ENCODE measurements around the gene CCDC149. TPM values are rescaled to one million over a fixed set of nuclear protein-coding genes. Genes with fewer than 3 reads are reported as not detected.

The CCDC149 gene
- total and polyA plus RNA-seq, 2 of the 13 experiments (the other 11 are each of a cell fraction or from before 2014, with no cell fraction given) = 0.44 to 0.95 TPM

GRCh38 chr4:24892278-24892677 lies 20.6 kb downstream of the CCDC149 start:
- WGBS (ENCODE audit: low lambda C conversion rate) = 29% methylated on average over 2 of the region's 2 CpGs
- H4K20me1 ChIP-seq (ENCODE audit: insufficient read depth, low read length) = no peaks in the 10 kb centered on the region
- ChIA-PET CTCF (ENCODE audit: low intra/inter-chr PET ratio, low total read pairs) (no interaction called here), POLR2A (no interaction called here)
- no peak overlapping the region for H3K27ac ChIP-seq (ENCODE audit: extremely low read length, insufficient read depth, low read length)
- H3K9ac ChIP-seq (ENCODE audit: insufficient read depth, low read depth, low read length) = no peak overlapping the region
- FAIRE-seq (no peak), ATAC-seq (no peak), DNase-seq (ENCODE audit: low spot score) (no peak)
- no peaks in the 10 kb centered on the region for H3K79me2 ChIP-seq (ENCODE audit: insufficient read depth, low read length)
- H3K4me2 ChIP-seq (ENCODE audit: low read depth, low read length) = no peak overlapping the region
- no peaks in the 10 kb centered on the region for H3K4me1 ChIP-seq (ENCODE audit: insufficient read depth, low read length)
- in situ Hi-C loops (cut with HindIII; ENCODE audit: extremely low pct_ligation_motif_present, low pct_unique_long_range_greater_than_20kb) (no loop called here), intact Hi-C loops (cut with micrococcal nuclease; ENCODE audit: unreplicated experiment) (no loop called here)
- H2AFZ ChIP-seq (ENCODE audit: low read length) = no peak overlapping the region
- TF ChIP-seq ZNF17 (CRISPR knock-in tag; IDR thresholded peaks at IDR 0.05) (no peak), ZNF333 (CRISPR knock-in tag; IDR thresholded peaks at IDR 0.05; ENCODE audit: borderline replicate concordance) (no peak), PHF8 (CRISPR knock-in tag; IDR thresholded peaks at IDR 0.05) (no peak), NFKB2 (CRISPR knock-in tag; IDR thresholded peaks at IDR 0.05; ENCODE audit: borderline replicate concordance) (no peak), PTBP1 (IDR thresholded peaks at IDR 0.05; ENCODE audit: low read depth, low read length, poor library complexity, severe bottlenecking) (no peak), HOXA3 (CRISPR knock-in tag; IDR thresholded peaks at IDR 0.05) (no peak), ZNF296 (CRISPR knock-in tag; conservative IDR thresholded peaks at IDR 0.05) (no peak), ERF (CRISPR knock-in tag; IDR thresholded peaks at IDR 0.05) (no peak), AGO2 (optimal IDR thresholded peaks at IDR 0.05; ENCODE audit: low read depth, low read length) (no peak), ZNF446 (CRISPR knock-in tag; IDR thresholded peaks at IDR 0.05) (no peak), TBP (CRISPR knock-in tag; IDR thresholded peaks at IDR 0.05) (no peak)
- H3K27me3 ChIP-seq (ENCODE audit: control insufficient read depth in 1 of 2, insufficient read depth in 2 of 2, low read length in 2 of 2) = peaks cover 0 to 4% of the 10 kb centered on the region in 2 experiments; a peak in 1 of 5 replicates
- no peaks in the 10 kb centered on the region for H3K9me3 ChIP-seq (ENCODE audit: low read length)
- no peaks in the 10 kb centered on the region for H3K36me3 ChIP-seq (replicated peaks in 1 of 2; ENCODE audit: control insufficient read depth in 1 of 2, insufficient read depth in 2 of 2, low read length in 2 of 2)
- BruUV-seq (replicated peaks) = no TSS peak
- H3K4me3 ChIP-seq (replicated peaks in 1 of 3; ENCODE audit: insufficient read depth in 1 of 3, low read depth in 2 of 3, low read length in 3 of 3) = no peak overlapping the region

DNA sequence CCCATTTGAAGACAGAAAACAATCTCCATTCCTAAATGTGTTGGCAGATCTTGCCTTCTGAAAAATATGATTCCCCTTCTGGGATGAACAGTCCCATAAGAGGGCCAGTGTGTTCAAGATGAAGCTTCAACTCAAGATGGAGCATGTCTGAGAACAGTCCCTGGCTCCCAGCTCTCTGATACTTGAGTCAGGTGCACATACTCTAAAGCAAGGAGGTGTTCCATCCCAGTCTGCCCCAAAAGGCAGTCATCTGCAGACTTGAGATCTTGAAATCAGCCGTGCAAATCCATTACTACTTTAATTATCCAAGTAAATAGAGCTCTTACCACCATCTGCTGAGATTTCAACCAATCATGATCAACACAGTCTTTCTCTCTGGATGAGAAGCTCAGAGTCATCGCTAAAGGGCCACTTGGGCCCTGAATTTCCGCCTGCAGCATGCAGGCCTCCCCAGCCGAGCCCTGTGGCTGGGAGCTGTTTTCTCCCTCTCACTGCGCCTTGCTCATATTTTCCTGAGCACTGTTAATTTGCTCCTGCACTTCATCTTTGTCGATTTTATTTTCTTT lies 22.2 kb downstream of the CCDC149 start:
- Histone ChIP-seq H2AFZ (ENCODE audit: low read length) (no peak overlapping the region), H3K9me3 (ENCODE audit: low read length) (no peaks in the 10 kb centered on the region), H3K4me3 (replicated peaks in 1 of 3; ENCODE audit: insufficient read depth in 1 of 3, low read depth in 2 of 3, low read length in 3 of 3) (no peak overlapping the region), H3K79me2 (ENCODE audit: insufficient read depth, low read length) (no peaks in the 10 kb centered on the region), H4K20me1 (ENCODE audit: insufficient read depth, low read length) (no peaks in the 10 kb centered on the region), H3K4me2 (ENCODE audit: low read depth, low read length) (no peak overlapping the region), H3K4me1 (ENCODE audit: insufficient read depth, low read length) (no peaks in the 10 kb centered on the region), H3K27ac (ENCODE audit: extremely low read length, insufficient read depth, low read length) (no peak overlapping the region), H3K9ac (ENCODE audit: insufficient read depth, low read depth, low read length) (no peak overlapping the region), H3K36me3 (replicated peaks in 1 of 2; ENCODE audit: control insufficient read depth in 1 of 2, insufficient read depth in 2 of 2, low read length in 2 of 2) (no peaks in the 10 kb centered on the region), H3K27me3 (ENCODE audit: control insufficient read depth in 1 of 2, insufficient read depth in 2 of 2, low read length in 2 of 2) (no peaks in the 10 kb centered on the region)
- DNase-seq (ENCODE audit: low spot score) (no peak), FAIRE-seq (no peak), ATAC-seq (no peak)
- no TSS peak for BruUV-seq (replicated peaks)
- POLR2A ChIA-PET = no interaction called here
- intact Hi-C loops (cut with micrococcal nuclease; ENCODE audit: unreplicated experiment) (no loop called here), in situ Hi-C loops (cut with HindIII; ENCODE audit: extremely low pct_ligation_motif_present, low pct_unique_long_range_greater_than_20kb) (no loop called here)
- CTCF ChIA-PET (ENCODE audit: low intra/inter-chr PET ratio, low total read pairs) = no interaction called here
- 31% methylated on average over 6 of the region's 6 CpGs for WGBS (ENCODE audit: low lambda C conversion rate)
- TF ChIP-seq PRPF4 (IDR thresholded peaks at IDR 0.05; ENCODE audit: low read depth, low read length, poor library complexity, severe bottlenecking) (no peak), ARNT (IDR thresholded peaks at IDR 0.05) (no peak), U2AF1 (optimal IDR thresholded peaks at IDR 0.05; ENCODE audit: low read depth, low read length) (no peak), RBAK (CRISPR knock-in tag; IDR thresholded peaks at IDR 0.05) (no peak), GPBP1L1 (CRISPR knock-in tag; IDR thresholded peaks at IDR 0.05) (no peak), SALL1 (CRISPR knock-in tag; IDR thresholded peaks at IDR 0.05) (no peak), ARNT2 (CRISPR knock-in tag; IDR thresholded peaks at IDR 0.05; ENCODE audit: low read depth) (no peak), HDAC6 (IDR thresholded peaks at IDR 0.05; ENCODE audit: low read depth, low read length) (no peak), TGIF2 (CRISPR knock-in tag; IDR thresholded peaks at IDR 0.05) (no peak), ZNF614 (CRISPR knock-in tag; IDR thresholded peaks at IDR 0.05; ENCODE audit: borderline replicate concordance) (no peak), SMARCC2 (IDR thresholded peaks at IDR 0.05) (no peak)

Measured in HepG2 (cell line).